CMK (cell line): ENCODE measurements around the gene DIO2.

ENCODE experiments used
- DNase-seq: peaks from one replicate; pipeline ENCODE4 v3.0.0-alpha.2; 2010; ENCODE audit warnings: low read depth

DIO2 gene

DNA sequence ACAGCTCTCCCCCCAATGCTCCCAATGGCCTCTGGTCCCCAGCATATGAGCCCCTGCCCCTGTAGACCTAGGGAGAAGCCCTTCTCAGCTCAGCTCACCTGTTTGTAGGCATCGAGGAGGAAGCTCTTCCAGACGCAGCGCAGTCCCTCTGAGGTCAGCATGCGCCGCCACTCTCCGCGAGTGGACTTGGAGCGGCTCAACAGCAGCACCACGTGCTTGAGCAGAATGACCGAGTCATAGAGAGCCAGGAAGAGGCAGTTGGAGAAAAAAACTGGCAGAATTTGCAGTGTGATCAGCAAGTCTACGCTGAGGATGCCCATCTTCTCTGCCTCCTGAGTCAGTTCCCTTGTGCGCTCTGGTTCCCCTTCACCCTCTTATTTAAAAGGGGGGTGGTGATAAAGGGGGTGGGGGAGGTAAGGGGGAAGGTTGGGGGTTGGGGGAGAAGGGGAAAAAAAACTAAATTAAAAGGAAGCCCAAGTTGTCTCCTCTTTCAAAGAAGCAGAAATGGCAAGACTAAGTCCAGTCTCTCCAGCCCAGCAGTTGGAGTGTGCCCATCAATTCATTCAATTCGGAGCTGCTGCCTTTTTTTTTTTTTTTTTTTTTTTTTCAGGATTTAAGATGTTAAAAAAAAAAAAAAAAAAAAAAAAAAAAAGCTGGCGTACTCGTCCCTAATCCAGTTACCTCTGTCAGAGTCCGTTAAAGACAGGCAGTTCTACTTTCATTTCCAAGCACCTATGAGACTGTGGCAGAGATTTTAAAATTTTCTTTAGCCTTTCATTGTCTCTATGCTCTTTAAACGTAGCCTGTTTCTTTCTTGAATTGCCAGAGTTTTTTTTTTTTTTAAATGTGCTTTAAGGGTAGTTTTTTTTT is at the start of gene DIO2:
DIO2 (minus strand) TSS at position 352 of the 870 bp plus-strand sequence; CDS start at position 320, 32 bp downstream.
- no peak for DNase-seq

DNA sequence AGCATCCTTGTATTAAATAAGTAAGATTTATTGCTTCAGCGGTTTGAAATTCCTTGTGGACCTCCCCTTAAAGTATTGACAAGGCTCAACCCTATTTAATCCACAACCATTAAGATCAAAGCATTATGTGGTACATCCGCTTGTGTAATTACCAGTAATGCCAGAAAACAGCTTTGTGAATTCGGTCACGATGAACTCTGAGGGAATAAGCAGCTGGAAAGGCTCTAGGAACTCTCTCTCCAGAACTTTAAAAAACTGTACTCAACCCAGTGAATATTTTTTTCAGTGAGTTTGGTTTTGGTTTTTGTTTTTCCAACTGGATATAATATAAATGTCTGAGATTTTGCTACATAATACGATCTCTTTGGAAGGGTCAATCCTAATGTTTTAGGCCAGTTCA is 49.3 kb upstream of the DIO2 start:
- no peak for DNase-seq

DNA sequence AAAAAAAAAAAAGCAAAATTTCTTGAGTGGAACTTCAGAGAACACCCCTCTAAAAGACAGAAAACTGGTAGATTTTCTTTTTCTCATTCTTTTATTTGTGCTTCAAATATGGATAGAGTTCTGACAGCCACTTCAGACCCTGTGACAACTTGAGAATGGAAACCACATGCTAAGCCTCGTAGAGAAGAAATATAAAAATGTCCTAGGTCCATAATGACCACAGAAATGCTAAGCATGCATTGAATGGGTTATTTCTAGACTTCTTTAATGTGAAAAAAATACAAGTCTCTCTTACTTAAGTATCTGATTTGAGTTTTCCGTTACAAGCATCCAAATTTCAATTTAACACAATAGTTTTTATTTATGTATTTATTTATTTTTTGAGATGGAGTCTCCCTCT is 28.3 kb upstream of the DIO2 start:
- no peak for DNase-seq

DNA sequence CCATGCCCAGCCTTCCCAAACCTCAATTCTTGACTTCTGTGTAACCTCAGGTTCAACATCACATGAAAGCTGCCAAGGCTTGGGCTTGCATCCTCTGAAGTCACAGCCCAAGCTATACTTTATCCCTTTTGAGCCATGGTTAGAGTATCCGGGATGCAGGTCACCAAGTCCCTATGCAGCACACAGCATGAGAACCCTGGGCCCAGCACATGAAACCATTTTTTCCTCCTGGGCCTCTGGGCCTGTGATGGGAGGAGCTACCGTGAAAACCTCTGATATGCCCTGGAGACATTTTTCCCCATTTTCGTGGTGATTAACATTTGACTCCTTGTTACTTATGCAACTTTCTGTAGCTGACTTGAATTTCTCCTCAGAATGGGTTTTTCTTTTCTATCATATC is 25.8 kb upstream of the DIO2 start:
- no peak for DNase-seq

DNA sequence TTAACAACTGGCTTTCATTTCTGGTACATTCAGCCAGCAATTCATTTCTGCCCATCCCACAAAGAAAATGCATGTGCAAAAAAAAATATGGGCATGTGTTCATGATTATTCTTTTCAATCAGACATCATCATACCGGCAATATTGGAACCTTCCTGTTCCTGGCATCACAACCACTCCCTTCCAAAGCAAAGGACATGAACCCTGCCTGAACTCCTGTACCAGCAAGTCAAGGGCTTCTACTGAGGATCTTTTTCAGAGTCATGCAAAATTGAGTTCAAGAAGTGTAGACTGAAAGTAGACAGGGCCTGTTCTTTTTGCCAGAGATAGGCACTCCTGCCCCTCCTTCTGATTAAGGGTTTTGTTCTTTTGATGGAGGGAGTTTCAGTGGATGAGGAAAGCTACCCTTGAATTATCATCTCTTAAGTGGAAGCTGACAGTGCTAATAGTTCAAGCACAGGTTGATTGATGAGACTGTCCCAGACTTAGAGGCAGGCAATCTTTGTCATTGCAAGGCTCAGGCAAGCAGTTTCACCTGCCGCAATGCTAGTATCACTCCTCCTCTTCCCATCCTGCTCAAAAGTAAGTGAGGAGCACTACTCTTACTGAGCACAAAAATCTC is 22.3 kb upstream of the DIO2 start:
- no peak for DNase-seq

DNA sequence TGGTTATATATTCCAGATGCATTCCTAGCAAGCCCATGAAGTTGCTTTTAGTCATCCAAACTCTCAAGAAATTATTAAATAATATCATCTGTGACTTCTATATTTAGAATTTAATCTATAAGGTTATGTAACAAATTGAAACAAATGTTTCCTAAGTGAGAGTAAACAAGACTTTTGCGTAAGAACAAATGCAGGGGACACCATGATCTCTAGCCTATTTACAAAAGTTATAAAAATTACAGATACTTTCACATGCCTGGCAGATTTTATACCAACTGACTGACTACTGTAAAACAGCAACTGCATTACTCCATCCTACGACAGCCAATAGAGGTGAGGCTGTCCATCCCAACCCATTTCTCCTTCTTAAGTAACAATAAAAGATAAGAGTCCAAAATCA is 20.4 kb upstream of the DIO2 start:
- no peak for DNase-seq

DNA sequence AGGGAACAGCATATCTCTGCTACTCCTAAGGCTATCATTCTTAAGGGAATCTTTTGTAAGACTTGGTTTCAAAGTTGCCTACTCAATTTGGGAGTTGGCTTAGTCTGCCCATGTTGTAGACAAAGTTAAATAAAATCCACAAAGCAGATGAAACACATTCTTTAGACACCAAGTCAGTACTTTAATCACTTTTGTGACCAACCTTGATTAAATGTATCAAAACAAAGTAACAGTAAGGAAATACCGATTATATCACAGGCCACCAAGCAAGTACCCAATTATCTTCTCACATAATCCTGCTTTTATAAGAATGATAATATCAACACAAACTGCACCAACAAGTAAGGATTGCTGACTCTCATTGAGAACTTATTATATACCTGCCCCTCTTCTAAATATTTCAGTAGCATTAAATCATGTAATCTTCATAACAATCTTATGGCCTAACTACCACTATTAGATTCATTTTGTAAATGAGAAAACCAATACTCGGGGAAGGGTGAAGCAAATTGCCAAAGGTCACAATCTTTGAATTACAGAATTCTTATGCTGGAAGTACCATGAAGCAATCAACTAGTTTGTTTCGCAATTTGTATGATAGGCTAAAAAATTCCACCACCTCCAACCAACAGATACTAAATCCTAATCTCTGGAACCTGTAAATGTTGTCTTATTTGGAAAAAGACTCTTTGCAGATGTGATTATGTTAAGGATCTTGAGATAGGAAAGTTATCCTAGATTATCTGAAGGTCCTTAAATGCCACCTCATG is 12.6 kb upstream of the DIO2 start:
- DNase-seq = no peak

DNA sequence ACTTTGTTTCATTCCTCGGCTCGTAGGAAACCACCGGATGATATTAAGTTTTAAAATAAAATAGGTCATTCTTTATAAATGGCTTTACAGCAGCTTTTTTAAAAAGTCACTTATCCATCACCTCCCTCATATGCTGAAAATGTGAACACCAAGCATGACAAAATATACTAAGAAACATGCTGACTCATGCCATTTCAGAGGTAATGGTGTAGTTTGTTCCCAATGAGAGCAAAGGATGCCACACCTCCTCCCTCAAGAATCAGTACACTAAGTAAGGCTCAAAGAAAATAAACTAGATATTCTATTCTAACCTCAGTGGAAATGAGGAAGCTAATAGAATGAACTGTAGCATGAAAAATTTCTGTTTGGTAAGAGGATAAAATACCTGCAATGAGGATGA is 5.5 kb upstream of the DIO2 start:
- no peak for DNase-seq

DNA sequence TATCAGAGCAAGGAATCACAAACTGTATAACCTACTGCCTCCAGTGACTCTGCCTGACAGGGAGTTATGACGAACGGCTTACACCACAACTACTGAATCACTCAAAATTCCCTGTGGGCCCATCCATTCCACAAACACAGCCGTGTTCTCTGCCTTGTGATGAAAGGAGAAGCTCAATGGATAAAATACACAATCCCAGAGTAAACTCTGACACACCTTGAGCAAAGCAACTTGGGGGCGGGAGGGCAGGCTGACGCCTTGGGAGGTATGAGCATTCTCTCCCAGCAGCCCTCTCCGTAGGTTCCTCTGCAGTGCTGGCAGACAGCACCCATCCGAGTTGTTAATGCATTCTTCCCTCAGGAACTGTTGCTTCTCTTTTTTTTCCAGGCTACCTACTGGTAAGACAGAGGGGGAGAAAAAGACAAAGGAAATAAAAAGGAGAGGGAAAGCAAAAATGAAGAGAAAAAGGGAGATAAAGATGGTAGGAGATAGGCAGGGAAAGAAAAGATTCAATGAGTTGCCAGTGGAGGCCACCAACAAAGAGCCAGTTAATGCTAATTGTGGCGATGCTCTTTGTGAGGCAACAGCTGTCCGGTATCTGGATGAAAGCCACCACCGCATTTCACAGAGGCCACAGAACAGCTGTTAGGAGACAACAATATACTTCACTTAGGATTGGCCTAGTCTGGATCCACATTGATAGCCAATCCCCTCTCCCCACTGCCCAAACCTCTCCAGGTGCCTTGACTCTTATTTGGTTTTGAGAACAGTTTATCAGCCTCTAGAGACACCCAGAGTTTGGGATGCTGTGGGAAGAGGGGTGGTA is 4.7 kb upstream of the DIO2 start:
- no peak for DNase-seq

DNA sequence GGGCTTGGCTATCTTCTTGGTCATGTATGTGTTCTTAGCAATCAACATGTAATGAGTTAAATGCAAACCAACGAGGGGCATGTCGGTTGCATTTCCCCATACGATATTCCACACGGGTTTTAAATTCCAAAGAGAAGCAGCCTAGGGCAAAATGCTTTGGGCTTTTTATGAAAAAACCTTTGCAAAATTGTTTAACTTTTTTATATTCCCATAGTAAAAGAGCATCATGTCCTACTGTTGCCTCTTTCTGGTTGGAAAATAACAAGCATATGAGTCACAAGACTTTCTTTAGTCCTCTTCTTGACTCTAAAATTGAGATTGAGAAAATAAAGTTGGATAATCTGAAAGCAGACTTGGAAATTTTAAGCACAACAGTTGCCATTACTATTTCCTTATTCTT is 3.8 kb upstream of the DIO2 start:
- no peak for DNase-seq

DNA sequence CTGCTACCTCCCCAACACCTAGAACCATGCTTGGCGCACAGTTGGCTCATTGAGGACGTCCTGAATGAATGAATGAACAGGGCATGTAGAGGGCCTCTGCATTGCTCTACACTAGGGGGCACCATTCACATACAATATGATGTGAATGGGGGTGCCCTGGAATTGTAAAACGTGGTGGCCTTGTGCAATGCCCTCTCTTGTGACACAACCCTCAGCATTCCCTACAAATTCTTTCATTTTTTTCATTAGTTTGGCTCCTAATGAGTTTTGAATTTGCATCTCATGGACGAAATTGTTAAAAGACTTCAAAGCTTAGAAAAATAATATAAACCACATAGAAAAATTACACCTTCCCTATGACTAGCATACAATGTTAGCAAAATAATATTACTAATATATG is 2.3 kb upstream of the DIO2 start:
- DNase-seq = no peak

DNA sequence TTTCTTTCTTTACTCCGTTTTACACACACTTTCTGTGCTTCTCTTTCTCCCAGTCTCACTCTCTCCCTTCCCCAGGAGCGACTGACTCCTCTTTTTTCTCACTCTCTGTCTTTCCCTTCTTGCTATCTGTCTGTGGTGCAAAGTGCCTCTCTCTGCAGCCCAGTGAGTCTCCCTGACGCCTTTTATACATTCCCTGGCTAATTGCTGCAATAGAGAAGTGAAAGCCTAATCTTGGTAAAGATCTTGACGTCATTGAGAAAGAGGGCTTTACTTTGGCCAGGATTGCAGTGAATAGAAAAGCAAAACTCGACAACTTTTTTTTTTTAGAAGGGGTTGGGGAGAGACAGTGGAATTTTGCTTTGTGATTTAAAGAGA is 706 bp upstream of the DIO2 start:
- no peak for DNase-seq

DNA sequence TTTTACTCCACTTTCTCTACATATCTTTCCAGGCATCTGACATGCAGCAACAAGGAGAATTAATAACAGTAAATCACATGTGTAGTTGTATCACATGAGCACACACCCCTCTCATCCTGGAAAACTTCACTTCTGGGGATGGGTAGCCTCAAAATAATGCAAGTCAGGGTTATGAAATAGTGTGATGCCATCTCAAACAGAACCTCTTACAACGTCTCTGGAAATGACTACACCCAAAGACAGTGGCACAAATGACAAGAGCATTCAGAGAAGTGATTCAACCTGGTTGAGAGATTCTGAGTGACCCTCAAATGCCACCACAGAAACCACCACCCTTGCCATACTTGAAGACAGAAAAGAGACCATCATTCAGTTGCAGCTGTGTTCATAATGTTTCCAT is 2.8 kb downstream of the DIO2 start:
- DNase-seq = no peak

DNA sequence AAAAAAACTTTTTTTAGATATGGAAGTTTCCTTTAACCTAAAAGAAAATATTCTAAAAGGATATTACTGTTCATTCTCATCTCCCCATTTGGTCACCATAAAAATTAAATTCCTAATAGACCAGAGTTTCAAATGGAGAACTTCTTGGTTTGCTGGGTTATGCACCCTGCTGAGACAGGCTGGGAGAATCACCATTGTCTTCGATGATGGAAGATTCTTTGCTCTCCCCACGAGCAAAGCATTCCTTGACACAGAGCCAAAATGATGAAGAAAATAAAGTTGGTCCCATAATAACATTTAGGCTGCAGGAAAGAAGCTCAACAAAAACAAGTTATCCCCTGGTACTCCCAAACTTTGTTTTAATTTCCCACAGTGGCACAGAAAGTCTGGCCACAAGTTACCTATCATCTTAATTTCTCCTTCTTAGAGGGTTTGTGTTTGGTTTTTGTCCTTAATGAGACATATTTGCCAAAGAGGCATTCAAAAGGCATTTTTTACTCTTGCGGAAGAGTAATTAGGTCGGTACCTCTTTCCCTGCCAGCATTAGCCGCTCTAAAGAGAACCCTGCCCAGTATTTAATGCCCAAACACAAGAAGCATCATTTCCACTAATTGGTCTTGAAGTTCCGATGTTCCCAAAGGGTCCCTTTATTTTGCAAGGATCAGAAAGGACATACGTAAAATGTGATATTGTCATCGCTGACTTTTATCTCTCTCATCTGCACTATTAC is 4.8 kb downstream of the DIO2 start:
- no peak for DNase-seq

DNA sequence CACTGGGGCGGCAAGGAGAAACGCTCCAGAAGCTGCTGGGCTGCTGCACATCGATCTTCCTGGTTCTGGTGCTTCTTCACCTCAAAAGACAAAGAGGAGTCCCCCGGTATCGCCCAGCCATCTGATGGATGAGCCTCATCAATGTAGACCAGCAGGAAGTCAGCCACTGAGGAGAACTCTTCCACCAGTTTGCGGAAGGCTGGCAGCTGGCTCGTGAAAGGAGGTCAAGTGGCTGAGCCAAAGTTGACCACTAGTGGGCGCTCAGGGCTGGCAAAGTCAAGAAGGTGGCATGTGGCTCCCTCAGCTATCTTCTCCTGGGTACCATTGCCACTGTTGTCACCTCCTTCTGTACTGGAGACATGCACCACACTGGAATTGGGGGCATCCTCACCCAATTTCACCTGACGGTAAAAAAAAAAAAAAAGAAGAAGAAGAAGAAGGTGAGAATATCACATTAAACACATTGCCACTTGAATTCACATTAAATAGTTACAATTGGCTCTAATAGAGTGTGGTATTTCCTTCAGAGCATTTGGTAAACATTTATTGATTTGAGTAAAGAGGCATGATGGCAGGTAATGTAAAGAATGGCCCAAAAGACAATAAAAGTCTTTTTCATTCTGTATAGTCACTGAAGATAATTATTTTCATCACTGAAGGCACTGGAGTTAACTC is 8.3 kb downstream of the DIO2 start:
- DNase-seq = peak; percentile 11

DNA sequence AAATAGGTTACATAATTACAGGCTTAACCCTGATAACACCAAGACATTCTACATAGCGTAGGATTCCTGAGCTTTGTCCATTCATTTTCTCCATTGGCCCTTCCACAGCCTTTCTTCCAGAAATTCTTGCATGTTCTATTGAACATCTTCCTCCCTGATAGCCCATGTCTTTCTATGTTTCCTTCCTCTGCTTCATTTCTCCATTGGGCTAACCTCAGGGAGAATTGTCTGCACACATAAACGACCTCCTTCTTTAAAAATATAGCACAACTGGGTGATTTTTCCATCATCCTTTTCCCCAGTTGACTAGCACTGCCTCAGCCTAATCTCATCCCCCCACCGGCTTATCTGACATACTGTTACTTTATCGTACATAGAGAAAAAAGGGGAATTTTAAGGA is 11.2 kb downstream of the DIO2 start:
- no peak for DNase-seq

DNA sequence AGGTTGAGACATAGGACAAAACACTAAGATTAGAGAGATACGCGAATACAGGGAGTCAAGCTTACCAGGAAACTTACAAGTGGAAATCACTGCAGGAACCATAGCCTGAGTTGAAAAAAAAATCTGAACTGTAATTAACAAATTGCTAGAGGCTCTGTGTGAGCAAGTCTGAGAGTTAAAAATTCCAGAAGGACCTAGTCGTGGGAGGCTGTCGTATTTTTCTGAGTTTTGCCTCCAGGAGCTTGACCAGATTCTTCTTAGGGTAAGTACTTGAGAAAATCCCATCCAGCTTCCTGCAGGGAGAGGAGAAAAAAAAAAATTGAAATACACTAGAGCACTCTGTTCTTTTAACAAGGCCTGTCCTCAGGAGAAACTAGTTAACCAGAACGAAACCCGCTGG is 22.7 kb downstream of the DIO2 start:
- no peak for DNase-seq

DNA sequence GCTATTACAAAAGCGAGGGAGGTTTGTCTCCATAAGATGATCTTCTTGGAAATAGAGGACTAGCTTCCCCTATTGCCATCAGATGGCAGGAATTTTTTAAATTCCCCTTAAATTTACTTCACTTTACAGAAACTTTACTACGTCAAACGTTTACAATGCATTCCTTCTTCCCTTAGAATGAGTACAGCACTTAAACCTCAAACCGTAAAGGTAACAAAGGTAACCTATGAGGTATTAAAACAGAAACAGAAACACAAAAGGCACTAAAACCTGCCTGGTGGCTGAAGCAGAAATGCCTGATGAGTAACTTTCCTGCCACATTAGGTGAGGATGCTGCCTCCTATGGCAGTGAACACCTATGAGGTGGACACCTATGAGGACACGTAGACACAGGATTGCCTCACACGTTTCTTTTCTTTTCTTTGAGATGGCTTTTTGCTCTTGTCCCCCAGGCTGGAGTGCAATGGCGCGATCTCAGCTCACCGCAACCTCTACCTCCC is 25.0 kb downstream of the DIO2 start:
- DNase-seq = no peak

DNA sequence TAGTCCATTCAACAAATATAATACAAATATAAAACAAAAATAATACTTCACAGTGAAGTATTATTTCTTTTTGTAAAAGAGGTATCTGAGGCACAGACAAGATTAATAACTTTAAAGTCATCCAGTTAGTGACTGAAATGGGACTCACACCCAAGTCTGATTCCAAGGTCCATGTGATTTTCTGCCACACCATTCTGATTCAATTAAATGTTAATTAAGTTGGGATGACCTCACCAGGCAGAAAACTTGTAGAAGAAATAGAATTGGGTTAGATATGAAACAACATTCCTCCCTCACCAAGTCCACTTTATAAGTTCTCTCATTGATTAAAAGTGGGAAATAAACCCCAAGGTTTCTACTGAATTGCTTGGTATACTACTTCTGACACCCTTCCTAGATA is 34.4 kb downstream of the DIO2 start:
- DNase-seq = no peak

DNA sequence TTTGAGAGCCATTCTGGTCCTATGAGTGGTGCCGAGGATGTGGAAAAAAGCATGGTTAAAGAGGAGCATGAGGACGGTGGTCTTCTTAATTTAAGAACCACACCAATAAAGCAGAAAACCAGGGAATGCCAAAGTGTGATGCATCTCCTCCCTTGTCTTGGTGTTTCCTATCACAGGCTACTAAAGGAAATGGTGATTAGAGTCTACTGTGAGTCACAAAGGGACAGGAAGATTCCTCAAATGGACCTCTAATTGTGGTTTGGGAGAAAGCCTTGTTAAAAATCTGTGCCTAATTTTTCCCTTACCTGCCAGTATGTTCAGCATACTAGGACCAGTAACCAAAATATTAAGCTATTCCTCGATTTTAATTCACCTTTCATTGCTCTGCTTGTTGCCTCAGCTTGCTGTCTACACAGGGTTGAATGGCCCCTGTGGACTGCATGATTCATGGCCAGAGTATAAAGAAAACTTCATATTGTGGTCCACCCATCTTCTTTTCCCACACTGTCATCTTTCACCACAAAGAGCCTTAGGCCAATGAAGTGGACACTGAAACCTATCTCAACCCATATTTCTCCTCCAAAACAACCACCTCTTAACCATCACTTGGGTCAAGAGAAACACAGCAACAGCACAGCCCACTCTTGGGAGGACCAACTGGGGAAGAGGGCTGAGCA is 38.8 kb downstream of the DIO2 start:
- no peak for DNase-seq
